ENCODE measurements around the gene CRCP. TPM values are rescaled to one million over a fixed set of nuclear protein-coding genes. Genes with fewer than 3 reads are reported as not detected.

Gene CRCP
- total and polyA plus RNA-seq, 2 of the 13 experiments (the other 11 are each of a cell fraction or from before 2014, with no cell fraction given): 22.7 to 31.0 TPM

GRCh38 chr7:66142996-66143395, 28.3 kb downstream of the CRCP start (continued):
- peak in 1 of 2 experiments; percentile 29; a peak in 1 of 4 replicates for TF ChIP-seq ATF4 (CRISPR knock-in tag; IDR thresholded peaks at IDR 0.05)
- TF ChIP-seq FOXP4 (CRISPR knock-in tag; IDR thresholded peaks at IDR 0.05): peak; percentile 26
- no peak for TF ChIP-seq RFXAP (CRISPR knock-in tag; IDR thresholded peaks at IDR 0.05; ENCODE audit: borderline replicate concordance)
- 0 out of 2 replicates have a peak, but pooled peaks have one; percentile 30 for TF ChIP-seq SRY (CRISPR knock-in tag; IDR thresholded peaks at IDR 0.05)
- no peak for TF ChIP-seq ZSCAN30 (CRISPR knock-in tag; IDR thresholded peaks at IDR 0.05)
- peak; percentile 83 for TF ChIP-seq RXRB (CRISPR knock-in tag; IDR thresholded peaks at IDR 0.05; ENCODE audit: borderline replicate concordance)
- peak; percentile 74 for TF ChIP-seq SP5 (CRISPR knock-in tag; IDR thresholded peaks at IDR 0.05; ENCODE audit: borderline replicate concordance, low read depth)
- peak; percentile 42; the same call in 1 of the 2 replicates for TF ChIP-seq ZSCAN21 (CRISPR knock-in tag; IDR thresholded peaks at IDR 0.05; ENCODE audit: borderline replicate concordance)
- TF ChIP-seq ZNF503 (CRISPR knock-in tag; IDR thresholded peaks at IDR 0.05): 0 out of 2 replicates have a peak, but pooled peaks have one; percentile 27
- peak; percentile 88; the same call in 1 of the 2 replicates for TF ChIP-seq STAT6 (CRISPR knock-in tag; IDR thresholded peaks at IDR 0.05; ENCODE audit: borderline replicate concordance)
- no peak for TF ChIP-seq SETDB1 (CRISPR knock-in tag; IDR thresholded peaks at IDR 0.05; ENCODE audit: borderline replicate concordance)
- TF ChIP-seq NR0B2 (CRISPR knock-in tag; IDR thresholded peaks at IDR 0.05): no peak
- no peak for TF ChIP-seq IKZF1 (IDR thresholded peaks at IDR 0.05)
- 0 out of 2 replicates have a peak, but pooled peaks have one; percentile 48 for TF ChIP-seq ZNF160 (CRISPR knock-in tag; IDR thresholded peaks at IDR 0.05)
- no peak for TF ChIP-seq ZNF709 (CRISPR knock-in tag; IDR thresholded peaks at IDR 0.05)
- no peak for TF ChIP-seq BORCS8-MEF2B (CRISPR knock-in tag; IDR thresholded peaks at IDR 0.05)
- TF ChIP-seq CBX1 (IDR thresholded peaks at IDR 0.05; ENCODE audit: low read depth): no peak
- no peak for TF ChIP-seq ZBTB10 (CRISPR knock-in tag; IDR thresholded peaks at IDR 0.05; ENCODE audit: borderline replicate concordance)

Data from HepG2 (cell line).